ENCODE measurements around the gene RARB. TPM values are rescaled to one million over a fixed set of nuclear protein-coding genes. Genes with fewer than 3 reads are reported as not detected.

Gene RARB
- total and polyA plus RNA-seq, 9 donors, result 3.5 to 13.4 (median 7.9) TPM

DNA sequence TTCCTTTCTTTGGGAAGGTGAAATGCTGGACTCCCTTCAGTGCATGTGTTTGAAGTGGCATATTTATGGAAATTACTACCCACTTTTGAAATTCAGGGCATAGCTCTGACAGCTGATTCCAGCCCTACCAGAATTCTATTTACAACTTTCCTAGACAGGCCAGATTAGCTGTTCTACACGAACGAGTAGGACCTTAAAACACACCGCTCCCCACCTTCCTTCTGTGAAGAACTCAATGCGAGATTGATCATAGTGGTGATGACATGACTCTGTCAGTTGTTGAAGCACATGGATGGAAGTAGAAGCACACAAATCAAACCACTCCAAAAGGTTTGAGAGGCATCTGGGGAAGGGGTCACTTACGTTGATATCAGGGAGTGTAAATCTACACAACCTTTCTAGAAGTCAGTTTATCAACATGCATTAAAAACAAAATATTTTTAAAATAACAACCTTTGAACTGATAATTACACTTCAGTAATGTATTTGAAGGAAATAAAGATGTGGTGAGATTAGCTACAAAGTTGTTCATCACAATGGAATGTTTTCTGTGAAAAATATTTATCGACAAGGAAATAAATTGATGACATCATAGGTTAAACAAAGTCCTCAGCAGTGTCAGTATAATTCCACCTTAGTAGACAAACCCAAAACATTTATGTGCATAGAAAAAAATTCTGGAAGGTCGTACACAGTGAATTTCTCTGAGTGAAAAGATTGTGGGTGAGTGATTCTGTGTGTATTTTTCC is 29.8 kb downstream of the RARB start:
- intact Hi-C loops (cut with DNase I), result no loop called here
- WGBS, 3 donors, result 64 to 71% (median 69%) methylated on average over 7 of the region's 7 CpGs
- TF ChIP-seq, protein P1, sequence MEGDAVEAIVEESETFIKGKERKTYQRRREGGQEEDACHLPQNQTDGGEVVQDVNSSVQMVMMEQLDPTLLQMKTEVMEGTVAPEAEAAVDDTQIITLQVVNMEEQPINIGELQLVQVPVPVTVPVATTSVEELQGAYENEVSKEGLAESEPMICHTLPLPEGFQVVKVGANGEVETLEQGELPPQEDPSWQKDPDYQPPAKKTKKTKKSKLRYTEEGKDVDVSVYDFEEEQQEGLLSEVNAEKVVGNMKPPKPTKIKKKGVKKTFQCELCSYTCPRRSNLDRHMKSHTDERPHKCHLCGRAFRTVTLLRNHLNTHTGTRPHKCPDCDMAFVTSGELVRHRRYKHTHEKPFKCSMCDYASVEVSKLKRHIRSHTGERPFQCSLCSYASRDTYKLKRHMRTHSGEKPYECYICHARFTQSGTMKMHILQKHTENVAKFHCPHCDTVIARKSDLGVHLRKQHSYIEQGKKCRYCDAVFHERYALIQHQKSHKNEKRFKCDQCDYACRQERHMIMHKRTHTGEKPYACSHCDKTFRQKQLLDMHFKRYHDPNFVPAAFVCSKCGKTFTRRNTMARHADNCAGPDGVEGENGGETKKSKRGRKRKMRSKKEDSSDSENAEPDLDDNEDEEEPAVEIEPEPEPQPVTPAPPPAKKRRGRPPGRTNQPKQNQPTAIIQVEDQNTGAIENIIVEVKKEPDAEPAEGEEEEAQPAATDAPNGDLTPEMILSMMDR (IDR thresholded peaks at IDR 0.05), result no peak
- TF ChIP-seq EP300 (IDR thresholded peaks at IDR 0.05), result no peak
- Histone ChIP-seq H3K36me3 (no peaks in the 10 kb centered on the region), H3K4me3 (no peak overlapping the region), H3K27me3 (no peaks in the 10 kb centered on the region), H3K4me1 (ENCODE audit: insufficient read depth) (no peaks in the 10 kb centered on the region), H3K9me3 (no peaks in the 10 kb centered on the region), H3K27ac (no peak overlapping the region)
- no peak for DNase-seq

- no peak overlapping the region for H3K27ac ChIP-seq
Observed at GRCh38 chr3:25458420-25458814, 30.4 kb downstream of the RARB start.

GRCh38 chr3:25460751-25461150 is 32.7 kb downstream of the RARB start:
- Histone ChIP-seq H3K4me3 (no peak overlapping the region), H3K27ac (no peak overlapping the region), H3K9me3 (no peaks in the 10 kb centered on the region), H3K27me3 (no peaks in the 10 kb centered on the region), H3K4me1 (ENCODE audit: insufficient read depth) (no peaks in the 10 kb centered on the region), H3K36me3 (no peaks in the 10 kb centered on the region)
- intact Hi-C loops (cut with DNase I), result no loop called here
- 75 to 85% (median 81%) methylated on average over 2 of the region's 2 CpGs for WGBS, 3 donors
- no peak for DNase-seq
- no peak for TF ChIP-seq EP300 (IDR thresholded peaks at IDR 0.05)

More at GRCh38 chr3:25458420-25458814, 30.4 kb downstream of the RARB start:
- intact Hi-C loops (cut with DNase I), result no loop called here
- whole genome bisulfite sequencing, 3 donors, result 65 to 74% (median 71%) methylated on average over 2 of the region's 2 CpGs
- H3K9me3 ChIP-seq, result no peaks in the 10 kb centered on the region
- no peak for TF ChIP-seq EP300 (IDR thresholded peaks at IDR 0.05)
- TF ChIP-seq POLR2A (IDR thresholded peaks at IDR 0.05), result no peak
- TF ChIP-seq, protein P1 (IDR thresholded peaks at IDR 0.05), result no peak
- H3K36me3 ChIP-seq, result no peaks in the 10 kb centered on the region
- no peaks in the 10 kb centered on the region for H3K4me1 ChIP-seq (ENCODE audit: insufficient read depth)
- no peak overlapping the region for H3K4me3 ChIP-seq
- no peak for DNase-seq
- H3K27me3 ChIP-seq, result no peaks in the 10 kb centered on the region

DNA sequence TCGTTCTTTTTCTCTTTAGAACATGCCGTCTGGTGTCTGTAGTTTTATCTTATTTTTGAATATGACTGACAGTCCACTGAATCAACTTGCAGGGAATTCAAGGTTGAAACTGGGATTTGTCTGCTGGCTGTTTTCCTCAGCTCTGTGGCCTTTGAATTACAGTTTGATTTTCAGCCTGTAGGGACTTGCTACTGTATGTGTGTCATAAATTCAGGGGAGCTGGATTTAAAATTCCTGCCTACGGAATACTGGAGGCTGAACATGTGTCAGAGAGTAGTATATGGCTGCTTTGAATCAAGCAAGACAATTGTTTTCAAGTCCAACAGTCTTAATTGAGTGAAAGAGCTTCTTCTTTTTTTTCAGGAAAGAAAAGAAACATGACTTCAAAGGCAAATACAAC is 33.9 kb downstream of the RARB start:
- no peak overlapping the region for H3K27ac ChIP-seq
- DNase-seq, result no peak
- no peaks in the 10 kb centered on the region for H3K36me3 ChIP-seq
- H3K4me1 ChIP-seq (ENCODE audit: insufficient read depth), result no peaks in the 10 kb centered on the region
- H3K9me3 ChIP-seq, result no peaks in the 10 kb centered on the region
- no peaks in the 10 kb centered on the region for H3K27me3 ChIP-seq
- H3K4me3 ChIP-seq, result no peak overlapping the region
- intact Hi-C loops (cut with DNase I), result loop anchor here in 1 of 4 donors (2.0 kb wide), 1 partner anchor 17 kb away; no protein-coding TSS in a partner anchor
- 77 to 84% (median 80%) methylated on average over 3 of the region's 3 CpGs for WGBS, 3 donors
- TF ChIP-seq EP300 (IDR thresholded peaks at IDR 0.05), result no peak
- TF ChIP-seq POLR2A (IDR thresholded peaks at IDR 0.05), result no peak
- TF ChIP-seq, protein P1 (IDR thresholded peaks at IDR 0.05), result no peak

GRCh38 chr3:25462495-25462894 is 34.4 kb downstream of the RARB start:
- H3K27ac ChIP-seq, result no peak overlapping the region
- TF ChIP-seq, protein P1 (IDR thresholded peaks at IDR 0.05), result no peak
- TF ChIP-seq POLR2A (IDR thresholded peaks at IDR 0.05) (no peak), EP300 (IDR thresholded peaks at IDR 0.05) (no peak)
- no peaks in the 10 kb centered on the region for H3K9me3 ChIP-seq
- no peak overlapping the region for H3K4me3 ChIP-seq
- H3K4me1 ChIP-seq (ENCODE audit: insufficient read depth), result no peaks in the 10 kb centered on the region
- 94 to 100% (median 100%) methylated on average over 1 of the region's 1 CpG for WGBS, 3 donors
- intact Hi-C loops (cut with DNase I), result loop anchor here in 1 of 4 donors (2.0 kb wide), 1 partner anchor 18 kb away; no protein-coding TSS in a partner anchor
- H3K36me3 ChIP-seq, result no peaks in the 10 kb centered on the region
- no peaks in the 10 kb centered on the region for H3K27me3 ChIP-seq
- no peak for DNase-seq
